Measurements from ENCODE around the gene DYNLT4. TPM values are rescaled to one million over a fixed set of nuclear protein-coding genes. Genes with fewer than 3 reads are reported as not detected.
"Not testable (repeated sequence)": the region's sequence is repeated elsewhere in the genome, so short reads cannot be mapped to it uniquely, and the experiment has no call there.

Gene DYNLT4
- total RNA-seq, 1 experiment from 2014 or later = not detected

DNA sequence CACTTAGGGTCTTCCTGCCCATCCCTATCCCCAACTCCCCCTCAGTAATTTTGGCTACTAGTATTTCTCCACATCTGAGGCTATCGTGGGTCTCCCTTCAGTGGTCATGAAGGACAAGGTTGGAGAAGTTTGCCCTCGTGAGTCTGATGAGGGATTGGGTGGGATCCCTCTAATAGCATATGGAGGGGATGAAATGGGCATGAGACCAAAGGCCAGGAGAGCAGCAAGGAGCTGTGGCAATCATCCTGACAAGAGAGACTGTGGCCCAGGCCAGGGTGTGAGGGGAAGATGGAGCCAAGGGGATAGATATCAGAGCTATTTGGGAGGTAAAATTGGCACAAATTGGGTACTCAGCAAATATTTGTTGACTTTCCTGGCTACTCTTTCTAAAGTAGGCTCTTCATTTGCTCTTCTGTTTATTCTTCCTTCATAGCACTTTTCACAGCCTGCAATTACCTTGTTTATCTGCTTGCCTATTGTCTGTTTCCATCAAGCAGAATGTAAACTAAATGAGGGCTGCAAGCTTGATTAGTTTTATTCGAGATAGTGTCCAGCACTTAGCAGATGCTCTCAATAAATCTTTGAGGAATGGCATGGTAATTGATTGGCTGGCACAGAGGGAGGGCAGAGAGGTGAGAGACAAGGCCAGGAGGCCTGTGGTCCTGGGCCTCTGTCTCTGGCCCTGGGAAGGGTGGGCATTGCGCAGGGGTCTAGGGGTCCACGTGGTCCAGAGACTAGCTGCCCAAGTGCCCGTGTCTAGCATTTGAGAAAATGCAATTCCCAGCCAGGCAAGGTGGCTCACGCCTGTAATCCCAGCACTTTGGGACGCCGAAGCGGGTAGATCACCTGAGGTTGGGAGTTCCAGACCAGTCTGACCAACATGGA is 8.4 kb downstream of the DYNLT4 start:
- Histone ChIP-seq H3K4me1 (no peaks in the 10 kb centered on the region), H3K36me3 (ENCODE audit: control insufficient read depth, insufficient read depth, low read length) (no peaks in the 10 kb centered on the region), H3K9me3 (no peaks in the 10 kb centered on the region), H3K27me3 (replicated peaks; ENCODE audit: control insufficient read depth, insufficient read depth, low read length) (no peaks in the 10 kb centered on the region), H3K4me3 (ENCODE audit: low read depth, low read length) (no peak overlapping the region)
- no TSS peak for BruUV-seq (replicated peaks)
- peak overlapping the region; percentile 99 for H3K27ac Mint-ChIP-seq (ENCODE audit: unreplicated experiment)
- POLR2A ChIA-PET = interaction anchor here (0.6 kb wide), 1 partner anchor 21 kb away, joined by 4 read pairs; no protein-coding TSS in a partner anchor
- CTCF ChIA-PET = interaction anchor here (0.5 to 0.7 kb wide), 2 partner anchors 28 to 80 kb away, joined by 3 read pairs; no protein-coding TSS in a partner anchor
- no peak overlapping the region for H3K4me3 Mint-ChIP-seq (ENCODE audit: unreplicated experiment)
- intact Hi-C loops (cut with micrococcal nuclease; ENCODE audit: unreplicated experiment) = loop anchor here (2.0 kb wide), 1 partner anchor 16 kb away; no protein-coding TSS in a partner anchor
- peaks cover 10% of the 10 kb centered on the region for H3K4me1 Mint-ChIP-seq (ENCODE audit: low read depth, unreplicated experiment)
- TF ChIP-seq, protein P1, sequence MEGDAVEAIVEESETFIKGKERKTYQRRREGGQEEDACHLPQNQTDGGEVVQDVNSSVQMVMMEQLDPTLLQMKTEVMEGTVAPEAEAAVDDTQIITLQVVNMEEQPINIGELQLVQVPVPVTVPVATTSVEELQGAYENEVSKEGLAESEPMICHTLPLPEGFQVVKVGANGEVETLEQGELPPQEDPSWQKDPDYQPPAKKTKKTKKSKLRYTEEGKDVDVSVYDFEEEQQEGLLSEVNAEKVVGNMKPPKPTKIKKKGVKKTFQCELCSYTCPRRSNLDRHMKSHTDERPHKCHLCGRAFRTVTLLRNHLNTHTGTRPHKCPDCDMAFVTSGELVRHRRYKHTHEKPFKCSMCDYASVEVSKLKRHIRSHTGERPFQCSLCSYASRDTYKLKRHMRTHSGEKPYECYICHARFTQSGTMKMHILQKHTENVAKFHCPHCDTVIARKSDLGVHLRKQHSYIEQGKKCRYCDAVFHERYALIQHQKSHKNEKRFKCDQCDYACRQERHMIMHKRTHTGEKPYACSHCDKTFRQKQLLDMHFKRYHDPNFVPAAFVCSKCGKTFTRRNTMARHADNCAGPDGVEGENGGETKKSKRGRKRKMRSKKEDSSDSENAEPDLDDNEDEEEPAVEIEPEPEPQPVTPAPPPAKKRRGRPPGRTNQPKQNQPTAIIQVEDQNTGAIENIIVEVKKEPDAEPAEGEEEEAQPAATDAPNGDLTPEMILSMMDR (IDR thresholded peaks at IDR 0.05; ENCODE audit: insufficient read depth in 1 of 2, low read depth in 1 of 2, low read length in 1 of 2, severe bottlenecking in 1 of 2, unreplicated experiment in 1 of 2) = no peak
- peaks cover 6% of the 10 kb centered on the region for H3K36me3 Mint-ChIP-seq (ENCODE audit: insufficient read depth, unreplicated experiment)
- H3K27me3 Mint-ChIP-seq (ENCODE audit: insufficient read depth, unreplicated experiment) = no peaks in the 10 kb centered on the region
- H3K9me3 Mint-ChIP-seq (ENCODE audit: unreplicated experiment) = no peaks in the 10 kb centered on the region
- no peak for DNase-seq

DNA sequence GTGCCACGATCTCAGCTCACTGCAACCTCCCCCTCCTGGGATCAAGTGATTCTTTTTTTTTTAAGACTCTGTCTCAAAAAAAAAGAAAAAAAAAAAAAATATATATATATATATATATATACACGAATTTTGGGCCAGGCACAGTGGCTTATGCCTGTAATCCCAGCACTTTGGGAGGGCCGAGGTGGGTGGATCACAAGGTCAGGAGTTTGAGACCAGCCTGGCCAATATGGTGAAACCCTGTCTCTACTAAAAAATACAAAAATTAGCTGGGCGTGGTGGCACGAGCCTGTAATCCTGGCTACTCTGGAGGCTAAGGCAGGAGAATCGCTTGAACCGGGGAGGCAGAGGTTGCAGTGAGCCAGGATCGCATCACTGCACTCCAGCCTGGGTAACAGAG is 9.3 kb downstream of the DYNLT4 start:
- H3K27ac Mint-ChIP-seq (ENCODE audit: unreplicated experiment); BruUV-seq (replicated peaks); H3K9me3 ChIP-seq; H3K4me3 ChIP-seq (ENCODE audit: low read depth, low read length); POLR2A ChIA-PET; H3K36me3 Mint-ChIP-seq (ENCODE audit: insufficient read depth, unreplicated experiment); CTCF ChIA-PET; H3K9me3 Mint-ChIP-seq (ENCODE audit: unreplicated experiment); H3K4me3 Mint-ChIP-seq (ENCODE audit: unreplicated experiment); H3K4me1 ChIP-seq; DNase-seq; H3K36me3 ChIP-seq (ENCODE audit: control insufficient read depth, insufficient read depth, low read length); H3K27me3 Mint-ChIP-seq (ENCODE audit: insufficient read depth, unreplicated experiment); H3K27me3 ChIP-seq (replicated peaks; ENCODE audit: control insufficient read depth, insufficient read depth, low read length): not testable (repeated sequence)
- intact Hi-C loops (cut with micrococcal nuclease; ENCODE audit: unreplicated experiment) = loop anchor here (2.0 kb wide), 1 partner anchor 17 kb away; no protein-coding TSS in a partner anchor
- H3K4me1 Mint-ChIP-seq (ENCODE audit: low read depth, unreplicated experiment) = peaks cover 18% of the 10 kb centered on the region

DNA sequence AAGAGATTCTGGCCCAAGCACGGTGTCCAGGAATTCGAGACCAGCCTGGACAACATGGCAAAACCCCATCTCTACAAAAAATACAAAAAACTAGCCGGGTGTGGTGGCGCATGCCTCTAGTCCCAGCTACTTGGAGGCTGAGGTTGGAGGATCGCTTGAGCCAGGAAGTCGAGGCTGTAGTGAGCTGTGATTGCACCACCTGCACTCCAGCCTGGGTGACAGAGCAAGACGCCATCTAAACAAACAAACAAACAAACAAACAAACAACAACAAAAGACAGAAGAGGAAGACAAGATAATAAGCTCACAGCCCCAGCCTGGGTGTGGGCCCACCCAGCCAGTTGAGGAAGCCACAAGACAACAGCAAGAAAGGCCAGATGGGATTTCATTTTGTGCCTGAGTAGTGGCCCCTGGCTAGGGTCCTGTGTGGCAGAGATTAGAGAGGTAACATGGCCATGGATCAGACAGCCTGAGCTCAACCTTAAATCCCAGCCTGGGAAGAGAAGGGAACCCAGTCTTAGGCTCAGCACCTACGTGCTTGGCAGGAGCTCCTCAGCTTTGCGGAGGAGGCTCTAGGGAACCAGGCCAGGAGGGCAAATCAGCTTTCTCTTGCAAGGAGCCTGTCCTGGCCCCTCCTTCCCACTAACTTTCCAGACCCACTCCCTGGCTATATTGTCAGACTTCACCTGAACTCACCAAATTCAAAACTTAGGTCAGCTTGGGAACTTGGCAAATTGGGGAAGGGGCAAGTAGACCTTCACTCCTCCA is 14.2 kb downstream of the DYNLT4 start:
- intact Hi-C loops (cut with micrococcal nuclease; ENCODE audit: unreplicated experiment) = loop anchor here (5.0 kb wide), 2 partner anchors 61 to 219 kb away; partner anchors contain the start of genes HECTD3, RNU5D-1 and UROD
- no peaks in the 10 kb centered on the region for H3K27me3 Mint-ChIP-seq (ENCODE audit: insufficient read depth, unreplicated experiment)
- peak overlapping the region; percentile 74 for H3K27ac Mint-ChIP-seq (ENCODE audit: unreplicated experiment)
- H3K4me1 Mint-ChIP-seq (ENCODE audit: low read depth, unreplicated experiment) = peaks cover 14% of the 10 kb centered on the region
- TF ChIP-seq, protein P1 (IDR thresholded peaks at IDR 0.05; ENCODE audit: insufficient read depth in 1 of 2, low read depth in 1 of 2, low read length in 1 of 2, severe bottlenecking in 1 of 2, unreplicated experiment in 1 of 2) = no peak
- peak overlapping the region; percentile 4 for H3K4me3 Mint-ChIP-seq (ENCODE audit: unreplicated experiment)
- Histone ChIP-seq H3K27me3 (replicated peaks; ENCODE audit: control insufficient read depth, insufficient read depth, low read length) (no peaks in the 10 kb centered on the region), H3K4me3 (ENCODE audit: low read depth, low read length) (no peak overlapping the region), H3K4me1 (0 out of 2 replicates have a peak, but pooled peaks cover 5% of the 10 kb centered on the region), H3K36me3 (ENCODE audit: control insufficient read depth, insufficient read depth, low read length) (no peaks in the 10 kb centered on the region), H3K9me3 (no peaks in the 10 kb centered on the region)
- H3K9me3 Mint-ChIP-seq (ENCODE audit: unreplicated experiment) = no peaks in the 10 kb centered on the region
- ChIA-PET CTCF (interaction anchor here (0.6 to 1.1 kb wide), 4 partner anchors 26 to 1445 kb away, joined by 4 to 6 read pairs (median 4); partner anchors contain the start of gene HECTD3), POLR2A (interaction anchor here (0.7 to 1.1 kb wide), 3 partner anchors 12 to 20 kb away, joined by 3 to 4 read pairs (median 4); no protein-coding TSS in a partner anchor)
- no peak for DNase-seq
- H3K36me3 Mint-ChIP-seq (ENCODE audit: insufficient read depth, unreplicated experiment) = no peaks in the 10 kb centered on the region
- no TSS peak for BruUV-seq (replicated peaks)

Measured in Caco-2 (cell line).